ENCODE measurements around the gene HTATSF1. TPM values are rescaled to one million over a fixed set of nuclear protein-coding genes. Genes with fewer than 3 reads are reported as not detected.

The HTATSF1 gene
- total RNA-seq: 19.7 and 40.5 TPM in 2 replicates

DNA sequence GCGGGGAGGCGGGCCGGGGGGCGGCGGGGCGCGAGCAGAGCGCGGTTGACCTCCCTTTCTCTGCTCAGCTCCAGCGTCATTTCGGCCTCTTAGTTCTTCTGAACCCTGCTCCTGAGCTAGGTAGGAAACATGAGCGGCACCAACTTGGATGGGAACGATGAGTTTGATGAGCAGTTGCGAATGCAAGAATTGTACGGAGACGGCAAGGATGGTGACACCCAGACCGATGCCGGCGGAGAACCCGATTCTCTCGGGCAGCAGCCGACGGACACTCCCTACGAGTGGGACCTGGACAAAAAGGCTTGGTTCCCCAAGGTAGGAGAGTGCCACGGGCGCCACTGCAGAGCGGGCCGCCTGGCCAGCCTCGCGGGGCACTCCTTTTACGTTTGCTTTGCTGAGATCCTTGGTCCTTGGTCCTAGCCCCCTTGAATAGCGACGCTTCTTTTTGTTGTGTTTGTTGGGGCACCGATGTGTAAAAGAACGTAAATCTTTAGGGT, at the start of gene HTATSF1:
HTATSF1 (plus strand) TSS at position 37 of the 497 bp plus-strand sequence; CDS start at position 130, 93 bp downstream.

DNA sequence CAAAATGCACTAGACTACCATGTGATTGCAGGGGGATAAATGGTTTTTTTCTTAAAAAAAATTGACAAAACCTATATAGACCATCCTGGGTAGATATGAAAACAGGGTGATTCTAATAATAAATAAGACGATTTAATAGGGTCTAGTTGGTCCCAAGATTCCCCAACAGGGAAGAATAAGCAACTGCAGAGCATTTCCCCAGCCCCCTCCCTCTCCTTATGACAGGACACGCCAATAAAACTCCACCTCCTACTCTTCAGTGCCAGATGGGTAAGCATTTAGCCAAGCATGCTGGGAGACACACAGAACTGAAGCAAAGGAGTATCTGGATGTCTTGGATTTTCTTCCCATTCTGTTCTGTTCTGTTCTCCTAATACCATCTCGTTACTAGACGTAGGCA, 9.7 kb upstream of the HTATSF1 start, which contains the start of gene BRS3:
BRS3 (plus strand) TSS at position 301 of the 400 bp plus-strand sequence. CDS start 168 bp downstream, outside the sequence.

DNA sequence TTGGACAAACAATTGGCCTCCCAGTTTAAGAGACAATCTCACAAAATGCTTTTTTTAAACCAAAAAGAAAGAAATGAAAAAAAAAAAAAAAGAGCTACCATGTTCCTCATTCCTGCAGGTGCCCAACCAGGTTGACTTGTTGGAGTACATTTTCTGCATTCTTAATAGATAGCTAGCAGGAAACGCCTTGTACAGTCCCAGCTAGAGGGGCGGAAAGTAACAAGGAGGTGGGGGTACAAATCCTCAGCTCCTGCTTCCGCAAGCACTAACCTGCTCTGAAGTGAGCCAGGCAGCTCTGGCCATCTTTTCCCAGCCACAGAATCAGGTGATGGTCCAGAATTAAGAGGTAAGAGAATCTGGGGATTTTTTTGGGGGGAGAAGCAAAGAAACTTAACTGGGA, 34.6 kb downstream of the HTATSF1 start, which contains the start of gene VGLL1:
VGLL1 (plus strand) TSS at position 265 of the 400 bp plus-strand sequence. CDS start 3,806 bp downstream, outside the sequence.

Other genes with a start within 250 kb of the HTATSF1 start
- gene MAP7D3, start 246.2 kb upstream of the HTATSF1 start, total RNA-seq: 10.9 and 12.8 TPM in 2 replicates
- not detected in 2 replicates for gene ADGRG4, start 196.6 kb upstream of the HTATSF1 start, total RNA-seq
- gene BRS3, start 9.6 kb upstream of the HTATSF1 start, total RNA-seq: not detected in 2 replicates
- 0.30 and 2.3 TPM in 2 replicates for gene VGLL1, start 34.6 kb downstream of the HTATSF1 start, total RNA-seq
- not detected in 2 replicates for gene CD40LG, start 150.6 kb downstream of the HTATSF1 start, total RNA-seq

All from hair follicular keratinocyte (primary cell).